Measurements from ENCODE around the gene SENP3.

Gene SENP3

GRCh38 chr17:7611635-7612293 lies 50.0 kb downstream of the SENP3 start:
- Histone ChIP-seq H3K27ac (ENCODE audit: extremely low read depth, low read depth, low read length) (no peak overlapping the region), H3K36me3 (ENCODE audit: control insufficient read depth in 2 of 2, insufficient read depth in 1 of 2, low read length in 2 of 2) (peaks cover 31 to 46% of the 10 kb centered on the region in 2 experiments; a peak in 2 of 3 replicates), H3K4me1 (ENCODE audit: control insufficient read depth, insufficient read depth, low read length) (peaks cover 22% of the 10 kb centered on the region), H3K4me3 (ENCODE audit: low read depth, low read length) (no peak overlapping the region), H3K9me3 (ENCODE audit: control insufficient read depth, insufficient read depth, low read depth, low read length) (no peaks in the 10 kb centered on the region)
- CTCF ChIA-PET = interaction anchor here (0.6 to 5.1 kb wide), 5 partner anchors 21 to 496 kb away, joined by 3 to 30 read pairs (median 3); no protein-coding TSS in a partner anchor
- POLR2A ChIA-PET = interaction anchor here (0.6 to 6.9 kb wide), 4 partner anchors 13 to 76 kb away, joined by 3 to 52 read pairs (median 4); partner anchors contain the start of genes SAT2, TP53 and WRAP53
- no peak for TF ChIP-seq KLF7 (tag by site-specific recombination; IDR thresholded peaks at IDR 0.05; ENCODE audit: borderline replicate concordance)
- TF ChIP-seq ZBTB48 (tag by site-specific recombination; IDR thresholded peaks at IDR 0.05) = peak; percentile 56; the same call in 1 of the 2 replicates

DNA sequence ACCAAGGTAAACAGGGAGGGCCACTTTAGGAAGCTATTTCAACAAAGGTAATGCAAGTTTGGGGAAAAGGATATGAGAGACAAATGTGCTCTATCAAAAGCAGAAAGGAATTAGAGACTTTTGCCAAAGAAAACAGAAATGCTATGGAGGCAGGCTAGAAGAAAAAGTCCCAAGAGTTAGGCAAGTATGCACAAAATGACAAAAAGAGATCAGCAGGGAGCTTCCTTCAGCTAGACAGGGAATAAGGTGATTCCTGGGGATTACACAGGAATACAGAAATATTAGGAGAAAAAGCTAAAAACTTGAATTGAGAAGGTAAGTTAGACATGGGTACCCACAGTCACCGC lies 50.5 kb downstream of the SENP3 start:
- POLR2A ChIA-PET = interaction anchor here (0.6 to 6.9 kb wide), 4 partner anchors 13 to 76 kb away, joined by 3 to 52 read pairs (median 4); partner anchors contain the start of genes SAT2, TP53 and WRAP53
- CTCF ChIA-PET = interaction anchor here (0.7 to 5.1 kb wide), 2 partner anchors 20 to 61 kb away, joined by 3 to 30 read pairs; no protein-coding TSS in a partner anchor
- TF ChIP-seq ZNF747 (tag by site-specific recombination; IDR thresholded peaks at IDR 0.05) = no peak
- TF ChIP-seq ZNF10 (tag by site-specific recombination; IDR thresholded peaks at IDR 0.05) = no peak
- TF ChIP-seq, protein P1, sequence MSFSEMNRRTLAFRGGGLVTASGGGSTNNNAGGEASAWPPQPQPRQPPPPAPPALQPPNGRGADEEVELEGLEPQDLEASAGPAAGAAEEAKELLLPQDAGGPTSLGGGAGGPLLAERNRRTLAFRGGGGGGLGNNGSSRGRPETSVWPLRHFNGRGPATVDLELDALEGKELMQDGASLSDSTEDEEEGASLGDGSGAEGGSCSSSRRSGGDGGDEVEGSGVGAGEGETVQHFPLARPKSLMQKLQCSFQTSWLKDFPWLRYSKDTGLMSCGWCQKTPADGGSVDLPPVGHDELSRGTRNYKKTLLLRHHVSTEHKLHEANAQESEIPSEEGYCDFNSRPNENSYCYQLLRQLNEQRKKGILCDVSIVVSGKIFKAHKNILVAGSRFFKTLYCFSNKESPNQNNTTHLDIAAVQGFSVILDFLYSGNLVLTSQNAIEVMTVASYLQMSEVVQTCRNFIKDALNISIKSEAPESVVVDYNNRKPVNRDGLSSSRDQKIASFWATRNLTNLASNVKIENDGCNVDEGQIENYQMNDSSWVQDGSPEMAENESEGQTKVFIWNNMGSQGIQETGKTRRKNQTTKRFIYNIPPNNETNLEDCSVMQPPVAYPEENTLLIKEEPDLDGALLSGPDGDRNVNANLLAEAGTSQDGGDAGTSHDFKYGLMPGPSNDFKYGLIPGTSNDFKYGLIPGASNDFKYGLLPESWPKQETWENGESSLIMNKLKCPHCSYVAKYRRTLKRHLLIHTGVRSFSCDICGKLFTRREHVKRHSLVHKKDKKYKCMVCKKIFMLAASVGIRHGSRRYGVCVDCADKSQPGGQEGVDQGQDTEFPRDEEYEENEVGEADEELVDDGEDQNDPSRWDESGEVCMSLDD (tag by site-specific recombination; IDR thresholded peaks at IDR 0.05) = no peak
- Histone ChIP-seq H3K4me3 (ENCODE audit: low read depth, low read length) (no peak overlapping the region), H3K27ac (ENCODE audit: extremely low read depth, low read depth, low read length) (no peak overlapping the region), H3K9me3 (ENCODE audit: control insufficient read depth, insufficient read depth, low read depth, low read length) (no peaks in the 10 kb centered on the region), H3K4me1 (ENCODE audit: control insufficient read depth, insufficient read depth, low read length) (peaks cover 22% of the 10 kb centered on the region), H3K36me3 (ENCODE audit: control insufficient read depth in 2 of 2, insufficient read depth in 1 of 2, low read length in 2 of 2) (peaks cover 31 to 42% of the 10 kb centered on the region in 2 experiments; a peak in 2 of 3 replicates)

GRCh38 chr17:7613769-7614424 lies 52.2 kb downstream of the SENP3 start:
- Histone ChIP-seq H3K36me3 (ENCODE audit: control insufficient read depth in 2 of 2, insufficient read depth in 1 of 2, low read length in 2 of 2) (peaks cover 26 to 28% of the 10 kb centered on the region in 2 experiments; a peak in 2 of 3 replicates), H3K27ac (ENCODE audit: extremely low read depth, low read depth, low read length) (peak overlapping the region; percentile 97), H3K4me1 (ENCODE audit: control insufficient read depth, insufficient read depth, low read length) (peaks cover 22% of the 10 kb centered on the region), H3K9me3 (ENCODE audit: control insufficient read depth, insufficient read depth, low read depth, low read length) (no peaks in the 10 kb centered on the region), H3K4me3 (ENCODE audit: low read depth, low read length) (peak overlapping the region; percentile 65)
- CTCF ChIA-PET = interaction anchor here (1.1 to 5.1 kb wide), 9 partner anchors 10 to 428 kb away, joined by 3 to 30 read pairs (median 8); partner anchors contain the start of genes SAT2, TP53 and WRAP53
- POLR2A ChIA-PET = interaction anchor here (0.5 to 6.9 kb wide), 16 partner anchors 9 to 456 kb away, joined by 3 to 52 read pairs (median 8); partner anchors contain the start of genes ATP1B2, CNTROB, MPDU1 and NEURL4
- TF ChIP-seq ZNF433 (tag by site-specific recombination; IDR thresholded peaks at IDR 0.05; ENCODE audit: low read depth) (no peak), FEZF1 (tag by site-specific recombination; IDR thresholded peaks at IDR 0.05) (no peak), YY1 (tag by site-specific recombination; IDR thresholded peaks at IDR 0.05) (no peak), KLF8 (tag by site-specific recombination; IDR thresholded peaks at IDR 0.05) (no peak), ZNF664 (tag by site-specific recombination; IDR thresholded peaks at IDR 0.05) (no peak), OSR2 (tag by site-specific recombination; IDR thresholded peaks at IDR 0.05) (no peak), ZNF112 (tag by site-specific recombination; IDR thresholded peaks at IDR 0.05) (no peak), SP2 (tag by site-specific recombination; IDR thresholded peaks at IDR 0.05) (peak; percentile 40), ZBTB20 (tag by site-specific recombination; IDR thresholded peaks at IDR 0.05) (peak; percentile 74; the same call in 1 of the 2 replicates), ZNF561 (tag by site-specific recombination; IDR thresholded peaks at IDR 0.05; ENCODE audit: borderline replicate concordance) (no peak), PRDM4 (tag by site-specific recombination; IDR thresholded peaks at IDR 0.05) (no peak), HOXD13 (CRISPR knock-in tag; IDR thresholded peaks at IDR 0.05; ENCODE audit: borderline replicate concordance) (no peak)
- TF ChIP-seq, protein P2, sequence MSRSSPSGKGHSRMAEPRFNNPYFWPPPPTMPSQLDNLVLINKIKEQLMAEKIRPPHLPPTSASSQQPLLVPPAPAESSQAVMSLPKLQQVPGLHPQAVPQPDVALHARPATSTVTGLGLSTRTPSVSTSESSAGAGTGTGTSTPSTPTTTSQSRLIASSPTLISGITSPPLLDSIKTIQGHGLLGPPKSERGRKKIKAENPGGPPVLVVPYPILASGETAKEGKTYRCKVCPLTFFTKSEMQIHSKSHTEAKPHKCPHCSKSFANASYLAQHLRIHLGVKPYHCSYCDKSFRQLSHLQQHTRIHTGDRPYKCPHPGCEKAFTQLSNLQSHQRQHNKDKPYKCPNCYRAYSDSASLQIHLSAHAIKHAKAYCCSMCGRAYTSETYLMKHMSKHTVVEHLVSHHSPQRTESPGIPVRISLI (tag by site-specific recombination; IDR thresholded peaks at IDR 0.05) = no peak
- TF ChIP-seq, protein P3, sequence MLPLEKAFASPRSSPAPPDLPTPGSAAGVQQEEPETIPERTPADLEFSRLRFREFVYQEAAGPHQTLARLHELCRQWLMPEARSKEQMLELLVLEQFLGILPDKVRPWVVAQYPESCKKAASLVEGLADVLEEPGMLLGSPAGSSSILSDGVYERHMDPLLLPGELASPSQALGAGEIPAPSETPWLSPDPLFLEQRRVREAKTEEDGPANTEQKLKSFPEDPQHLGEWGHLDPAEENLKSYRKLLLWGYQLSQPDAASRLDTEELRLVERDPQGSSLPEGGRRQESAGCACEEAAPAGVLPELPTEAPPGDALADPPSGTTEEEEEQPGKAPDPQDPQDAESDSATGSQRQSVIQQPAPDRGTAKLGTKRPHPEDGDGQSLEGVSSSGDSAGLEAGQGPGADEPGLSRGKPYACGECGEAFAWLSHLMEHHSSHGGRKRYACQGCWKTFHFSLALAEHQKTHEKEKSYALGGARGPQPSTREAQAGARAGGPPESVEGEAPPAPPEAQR (tag by site-specific recombination; IDR thresholded peaks at IDR 0.05) = no peak
- TF ChIP-seq, protein P4, sequence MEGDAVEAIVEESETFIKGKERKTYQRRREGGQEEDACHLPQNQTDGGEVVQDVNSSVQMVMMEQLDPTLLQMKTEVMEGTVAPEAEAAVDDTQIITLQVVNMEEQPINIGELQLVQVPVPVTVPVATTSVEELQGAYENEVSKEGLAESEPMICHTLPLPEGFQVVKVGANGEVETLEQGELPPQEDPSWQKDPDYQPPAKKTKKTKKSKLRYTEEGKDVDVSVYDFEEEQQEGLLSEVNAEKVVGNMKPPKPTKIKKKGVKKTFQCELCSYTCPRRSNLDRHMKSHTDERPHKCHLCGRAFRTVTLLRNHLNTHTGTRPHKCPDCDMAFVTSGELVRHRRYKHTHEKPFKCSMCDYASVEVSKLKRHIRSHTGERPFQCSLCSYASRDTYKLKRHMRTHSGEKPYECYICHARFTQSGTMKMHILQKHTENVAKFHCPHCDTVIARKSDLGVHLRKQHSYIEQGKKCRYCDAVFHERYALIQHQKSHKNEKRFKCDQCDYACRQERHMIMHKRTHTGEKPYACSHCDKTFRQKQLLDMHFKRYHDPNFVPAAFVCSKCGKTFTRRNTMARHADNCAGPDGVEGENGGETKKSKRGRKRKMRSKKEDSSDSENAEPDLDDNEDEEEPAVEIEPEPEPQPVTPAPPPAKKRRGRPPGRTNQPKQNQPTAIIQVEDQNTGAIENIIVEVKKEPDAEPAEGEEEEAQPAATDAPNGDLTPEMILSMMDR (tag by site-specific recombination; IDR thresholded peaks at IDR 0.05) = peak; percentile 61

Data from HEK293 (cell line).